DMS53 treated with DMSO at 0.1 percent for 48 hours (cell line): Measurements from ENCODE around the gene ZNF777.

Experiments used
- DNase-seq: peaks from one replicate; lab custom pipeline; 2025; ENCODE audit not compliant: unreplicated experiment; lab: John Stamatoyannopoulos, UW

ZNF777 gene

GRCh38 chr7:149477494-149478443 is 16.9 kb upstream of the ZNF777 start:
- no peak for DNase-seq

GRCh38 chr7:149476791-149477190 is 15.9 kb upstream of the ZNF777 start:
- DNase-seq, result no peak

- DNase-seq, result no peak
These were observed 14.5 kb upstream of the ZNF777 start for GRCh38 chr7:149475121-149476045.

GRCh38 chr7:149474309-149475120 is 13.7 kb upstream of the ZNF777 start:
- DNase-seq, result no peak

- DNase-seq, result no peak
These were observed 12.4 kb upstream of the ZNF777 start for GRCh38 chr7:149473251-149473650.

GRCh38 chr7:149471289-149471953 is 10.6 kb upstream of the ZNF777 start:
- no peak for DNase-seq

GRCh38 chr7:149469806-149470205 is 8.9 kb upstream of the ZNF777 start:
- DNase-seq, result no peak

- no peak for DNase-seq
These were observed 7.3 kb upstream of the ZNF777 start for GRCh38 chr7:149468208-149468607.

GRCh38 chr7:149467321-149467859 is 6.5 kb upstream of the ZNF777 start:
- DNase-seq, result no peak

GRCh38 chr7:149466364-149466763 is 5.5 kb upstream of the ZNF777 start:
- DNase-seq, result no peak

- no peak for DNase-seq
These were observed 2.8 kb upstream of the ZNF777 start for GRCh38 chr7:149463500-149464161.

- no peak for DNase-seq
These were observed 1.2 kb upstream of the ZNF777 start for GRCh38 chr7:149462101-149462520.

- no peak for DNase-seq
These were observed 1.1 kb downstream of the ZNF777 start for GRCh38 chr7:149459540-149460452.

- no peak for DNase-seq
These were observed 1.7 kb downstream of the ZNF777 start for GRCh38 chr7:149459201-149459539.

- DNase-seq, result no peak
These were observed 2.6 kb downstream of the ZNF777 start for GRCh38 chr7:149458235-149458634.

GRCh38 chr7:149457766-149458165 is 3.1 kb downstream of the ZNF777 start:
- no peak for DNase-seq

- no peak for DNase-seq
These were observed 4.1 kb downstream of the ZNF777 start for GRCh38 chr7:149456506-149457421.
